GM12878 (cell line): ENCODE data around the gene NCBP2. TPM values are rescaled to one million over a fixed set of nuclear protein-coding genes. Genes with fewer than 3 reads are reported as not detected.

ENCODE experiments used
- ATAC-seq: fragments of 200-7000 bp; cut with Tn5 transposase; 3 replicates; pipeline ENCODE4 v1.9.1; 2020; ENCODE audit warnings: mild to moderate bottlenecking, moderate library complexity
- BruUV-seq: library from RNA; stranded (reverse); fragments of 400-500 nt; replicated peaks from 2 replicates; lab custom pipeline; 2021; lab: Mats Ljungman, UMichigan
- CTCF ChIA-PET: fragments of 300-600 bp; sonication (Branson Sonifier 250); formaldehyde crosslinking; extraction: SDS; loops from one replicate; lab custom pipeline; 2021; ENCODE audit warnings: inconsistent platforms; lab: Yijun Ruan, JAX
- POLR2A ChIA-PET: fragments of 350-600 bp; formaldehyde crosslinking; extraction: SDS; loops from one replicate; lab custom pipeline; 2021; ENCODE audit warnings: inconsistent platforms; lab: Charles Lee
- RAD21 ChIA-PET: fragments of 300-600 bp; sonication (Branson Sonifier 250); formaldehyde crosslinking; loops from one replicate; lab custom pipeline; 2023; ENCODE audit warnings: antibody characterized with exemption; ENCODE audit not compliant: unreplicated experiment; lab: Charles Lee
- SMC1A ChIA-PET: fragments of 300-600 bp; sonication (Branson Sonifier 250); formaldehyde crosslinking; loops from one replicate; lab custom pipeline; 2023; ENCODE audit not compliant: unreplicated experiment, uncharacterized antibody; lab: Charles Lee
- DNase-seq: peaks from one replicate; pipeline ENCODE4 v3.0.0-alpha.2; 2011; ENCODE audit warnings: low read depth, low spot score
- FAIRE-seq: peaks from 3 replicates; lab custom pipeline; 2011; peaks lifted over from hg19 to GRCh38; lab: Jason Lieb, UNC
- H2AFZ ChIP-seq: 2 replicates; pipeline ENCODE4 v1.6.0; 2011; ENCODE audit warnings: low read depth, low read length, control low read depth; ENCODE audit not compliant: control insufficient read depth
- H3K27ac ChIP-seq: 2 replicates; pipeline ENCODE4 v1.5.1; 2011; ENCODE audit warnings: control low read depth; ENCODE audit not compliant: control insufficient read depth, insufficient read depth
- H3K27me3 ChIP-seq, 2 experiments: replicated peaks in 1 of 2; 2 replicates each; pipeline versions ENCODE4 v1.6.0 to v1.6.1; 2011; ENCODE audit warnings: low read length in 1 of 2; ENCODE audit not compliant: control insufficient read depth in 2 of 2, insufficient read depth in 2 of 2
- H3K36me3 ChIP-seq, 2 experiments: 2 replicates each; pipeline ENCODE4 v1.5.1; 2011; ENCODE audit warnings: low read length in 1 of 2; ENCODE audit not compliant: control insufficient read depth in 2 of 2, insufficient read depth in 2 of 2
- H3K4me1 ChIP-seq: 2 replicates; pipeline ENCODE4 v1.6.1; 2011; ENCODE audit warnings: mild to moderate bottlenecking, low read length, moderate library complexity, mixed read lengths; ENCODE audit not compliant: control insufficient read depth, insufficient read depth
- H3K4me2 ChIP-seq: 2 replicates; pipeline ENCODE4 v1.6.0; 2011; ENCODE audit warnings: control low read depth; ENCODE audit not compliant: control insufficient read depth, insufficient read depth
- H3K4me3 ChIP-seq: fragments of 200-600 bp; sonication (generic); 2 replicates; pipeline ENCODE4 v1.5.1; 2016
- H3K79me2 ChIP-seq: 2 replicates; pipeline ENCODE4 v1.6.0; 2011; ENCODE audit warnings: low read length; ENCODE audit not compliant: control insufficient read depth, insufficient read depth
- H3K9ac ChIP-seq: 2 replicates; pipeline ENCODE4 v1.8.0; 2011; ENCODE audit warnings: low read length, control low read depth, mixed read lengths; ENCODE audit not compliant: control insufficient read depth, insufficient read depth
- H3K9me3 ChIP-seq: replicated peaks from 3 replicates; pipeline ENCODE4 v1.5.1; 2011; ENCODE audit warnings: mild to moderate bottlenecking, low read length; ENCODE audit not compliant: control insufficient read depth, insufficient read depth
- H4K20me1 ChIP-seq: 2 replicates; pipeline ENCODE4 v1.6.0; 2011; ENCODE audit not compliant: control insufficient read depth, insufficient read depth
- ATF3 ChIP-seq: IDR thresholded peaks from 2 replicates; pipeline ENCODE4 v1.6.1; 2011; ENCODE audit warnings: low read depth, mild to moderate bottlenecking, low read length, moderate library complexity, borderline replicate concordance; ENCODE audit errors: extremely low read depth
- CBX5 ChIP-seq: sonication (generic); IDR thresholded peaks from 2 replicates; pipeline ENCODE4 v1.6.1; 2016; ENCODE audit warnings: low read depth, moderate library complexity, mild to moderate bottlenecking, inconsistent platforms
- CREM ChIP-seq: IDR thresholded peaks from 2 replicates; pipeline ENCODE4 v1.6.1; 2014; ENCODE audit warnings: antibody characterized with exemption, low read depth
- E2F8 ChIP-seq: fragments of 450-650 bp; IDR thresholded peaks from 2 replicates; pipeline ENCODE4 v1.6.1; 2018; ENCODE audit warnings: mild to moderate bottlenecking, low read depth, moderate library complexity; ENCODE audit not compliant: partially characterized antibody
- FOXM1 ChIP-seq: IDR thresholded peaks from 2 replicates; pipeline ENCODE4 v1.6.1; 2012; ENCODE audit warnings: low read depth, mild to moderate bottlenecking, inconsistent platforms, low read length, moderate library complexity
- GABPA ChIP-seq: IDR thresholded peaks from 2 replicates; pipeline ENCODE4 v1.6.1; 2014; ENCODE audit warnings: antibody characterized with exemption, low read depth, mild to moderate bottlenecking, inconsistent platforms
- NKRF ChIP-seq: fragments of 450-650 bp; conservative IDR thresholded peaks from 2 replicates; pipeline ENCODE4 v1.6.1; 2017; ENCODE audit warnings: mild to moderate bottlenecking, moderate library complexity
- NR2C2 ChIP-seq: IDR thresholded peaks from 2 replicates; pipeline ENCODE4 v1.6.1; 2011; ENCODE audit warnings: borderline replicate concordance, low read depth; ENCODE audit not compliant: control insufficient read depth, insufficient read length
- PML ChIP-seq: IDR thresholded peaks from 2 replicates; pipeline ENCODE4 v1.6.1; 2012; ENCODE audit warnings: low read length, inconsistent platforms
- POU2F2 ChIP-seq: IDR thresholded peaks from 3 replicates; pipeline ENCODE4 v1.6.1; 2011; ENCODE audit warnings: low read depth, mild to moderate bottlenecking, low read length, borderline replicate concordance
- REST ChIP-seq: IDR thresholded peaks from 2 replicates; pipeline ENCODE4 v1.6.1; 2012; ENCODE audit warnings: mild to moderate bottlenecking, low read depth, low read length
- SREBF1 ChIP-seq: IDR thresholded peaks from 2 replicates; pipeline ENCODE4 v1.6.1; 2012; ENCODE audit warnings: mild to moderate bottlenecking, low read length
- SREBF2 ChIP-seq: IDR thresholded peaks from 2 replicates; pipeline ENCODE4 v1.6.1; 2012; ENCODE audit warnings: mild to moderate bottlenecking, low read length
- USF2 ChIP-seq: IDR thresholded peaks from 2 replicates; pipeline ENCODE4 v1.6.1; 2011; ENCODE audit warnings: low read depth, low read length, improper control_type of control experiment, borderline replicate concordance
- ZBED1 ChIP-seq: IDR thresholded peaks from 2 replicates; pipeline ENCODE4 v1.6.1; 2016; ENCODE audit warnings: borderline replicate concordance
- WGBS: methylation state at CpG from one replicate; pipeline ENCODE4 v1.1.6; 2016; ENCODE audit warnings: low lambda C conversion rate; ENCODE audit not compliant: insufficient replicate concordance, insufficient coverage; ENCODE audit errors: missing lambda C conversion rate; 5-methylcytosine and 5-hydroxymethylcytosine counted together
- in situ Hi-C: fragments of 300-500 bp; cut with MboI; formaldehyde crosslinking; loops from 9 replicates; pipeline ENCODE4 v1.14.3; 2018; ENCODE audit warnings: mixed read lengths
- intact Hi-C: fragments of 100-400 bp; cut with micrococcal nuclease; formaldehyde crosslinking; loops from one replicate; pipeline ENCODE4 v1.14.2; 2022; ENCODE audit not compliant: unreplicated experiment
- polyA plus RNA-seq, 11 experiments: library from polyadenylated mRNA; depleted of rRNA in 4 of 11; unstranded in 6 of 11; stranded (reverse) in 5 of 11; fragments of >200 nt; fragmentation: Nextera tagmentation in 4 of 11; fragmentation: Illumina TruSeq in 1 of 11; extraction: Ambion mirVana in 4 of 11; extraction: Trizol in 1 of 11; gene quantifications; 1 replicate in 1 of 11; 2 replicates in 10 of 11; pipeline versions ENCODE4 v1.2.1 to v1.2.3, GENCODE V29; 2011 to 2016; ENCODE audit warnings: inconsistent platforms in 2 of 11, missing spikeins in 2 of 11, low read depth in 1 of 11
- total RNA-seq, 4 experiments: library from RNA; depleted of rRNA in 3 of 4; stranded (reverse); fragments of >200 nt in 3 of 4; fragmentation: Illumina TruSeq in 1 of 4; extraction: Trizol in 1 of 4; gene quantifications; 2 replicates each; pipeline versions ENCODE4 v1.2.1 to v1.2.3, GENCODE V29; 2013 to 2021

NCBP2 gene
- total and polyA plus RNA-seq, 10 of the 15 experiments (the other 5 are each of a cell fraction or from before 2014, with no cell fraction given): 59.6 to 136 (median 96.4) TPM

- Histone ChIP-seq H3K9ac (no peak overlapping the region), H2AFZ (no peak overlapping the region), H3K9me3 (no peaks in the 10 kb centered on the region), H3K79me2 (peaks cover 54% of the 10 kb centered on the region), H3K36me3 (peaks cover 13 to 29% of the 10 kb centered on the region in 2 experiments), H3K4me2 (no peak overlapping the region), H4K20me1 (no peaks in the 10 kb centered on the region), H3K27ac (no peak overlapping the region), H3K4me1 (peaks cover 6% of the 10 kb centered on the region), H3K4me3 (no peak overlapping the region), H3K27me3 (no peaks in the 10 kb centered on the region)
- intact Hi-C loops (loop anchor here (1.0 kb wide), 1 partner anchor 66 kb away; no protein-coding TSS in a partner anchor), in situ Hi-C loops (no loop called here)
- 98% methylated on average over 5 of the region's 5 CpGs for WGBS
- ATAC-seq: no peak
- RAD21 ChIA-PET: interaction anchor here (4.4 kb wide), 1 partner anchor 70 kb away, joined by 46 read pairs; the partner anchor contains the start of gene SENP5
- FAIRE-seq: no peak
- SMC1A ChIA-PET: interaction anchor here (1.0 to 5.5 kb wide), 5 partner anchors 8 to 238 kb away, joined by 3 to 38 read pairs (median 3); no protein-coding TSS in a partner anchor
- POLR2A ChIA-PET: interaction anchor here (0.7 to 4.7 kb wide), 2 partner anchors 10 to 70 kb away, joined by 3 to 40 read pairs; partner anchors contain the start of gene SENP5
- CTCF ChIA-PET: interaction anchor here (1.0 to 5.1 kb wide), 4 partner anchors 32 to 100 kb away, joined by 3 to 39 read pairs (median 4); no protein-coding TSS in a partner anchor
- no peak for DNase-seq
- BruUV-seq: no TSS peak
- TF ChIP-seq ATF3 (no peak), POU2F2 (no peak), SREBF2 (no peak), E2F8 (no peak), FOXM1 (no peak), CREM (no peak), PML (no peak), CBX5 (no peak), SREBF1 (no peak), GABPA (no peak), NR2C2 (no peak), USF2 (no peak), REST (no peak), NKRF (no peak), ZBED1 (no peak)
Measured at GRCh38 chr3:196938576-196938975, 3.8 kb downstream of the NCBP2 start.
